ENCODE data around the gene PROM2.
"Not testable (repeated sequence)": the region's sequence is repeated elsewhere in the genome, so short reads cannot be mapped to it uniquely, and the experiment has no call there.

PROM2 gene

DNA sequence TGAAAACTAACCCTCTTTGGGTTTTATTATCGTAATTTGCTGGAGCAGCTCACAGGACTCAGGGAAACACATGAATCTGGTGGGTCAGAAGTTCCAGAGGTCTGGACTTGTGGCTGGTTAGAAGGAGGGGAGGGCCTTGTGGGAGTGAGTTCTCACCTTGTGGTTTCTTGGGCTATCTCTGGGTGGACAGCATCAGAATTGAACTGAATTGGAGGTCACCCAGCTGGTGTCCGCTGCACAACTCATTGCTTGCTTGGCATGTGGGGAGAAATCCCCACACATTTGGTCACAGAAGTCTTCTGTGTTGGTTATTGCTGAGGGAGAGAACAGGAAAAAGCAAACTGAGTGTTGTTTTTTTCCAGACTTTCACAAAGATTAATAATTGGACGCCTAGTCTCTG is 39.4 kb upstream of the PROM2 start:
- Mint-ChIP-seq H3K27me3 (ENCODE audit: low read depth) (peaks cover 3% of the 10 kb centered on the region), H3K4me3 (no peak overlapping the region), H3K9me3 (peaks cover 54% of the 10 kb centered on the region), H3K36me3 (ENCODE audit: low read depth) (peaks cover 4% of the 10 kb centered on the region), H3K4me1 (peaks cover 7% of the 10 kb centered on the region), H3K27ac (no peak overlapping the region)
- TF ChIP-seq, protein P1, sequence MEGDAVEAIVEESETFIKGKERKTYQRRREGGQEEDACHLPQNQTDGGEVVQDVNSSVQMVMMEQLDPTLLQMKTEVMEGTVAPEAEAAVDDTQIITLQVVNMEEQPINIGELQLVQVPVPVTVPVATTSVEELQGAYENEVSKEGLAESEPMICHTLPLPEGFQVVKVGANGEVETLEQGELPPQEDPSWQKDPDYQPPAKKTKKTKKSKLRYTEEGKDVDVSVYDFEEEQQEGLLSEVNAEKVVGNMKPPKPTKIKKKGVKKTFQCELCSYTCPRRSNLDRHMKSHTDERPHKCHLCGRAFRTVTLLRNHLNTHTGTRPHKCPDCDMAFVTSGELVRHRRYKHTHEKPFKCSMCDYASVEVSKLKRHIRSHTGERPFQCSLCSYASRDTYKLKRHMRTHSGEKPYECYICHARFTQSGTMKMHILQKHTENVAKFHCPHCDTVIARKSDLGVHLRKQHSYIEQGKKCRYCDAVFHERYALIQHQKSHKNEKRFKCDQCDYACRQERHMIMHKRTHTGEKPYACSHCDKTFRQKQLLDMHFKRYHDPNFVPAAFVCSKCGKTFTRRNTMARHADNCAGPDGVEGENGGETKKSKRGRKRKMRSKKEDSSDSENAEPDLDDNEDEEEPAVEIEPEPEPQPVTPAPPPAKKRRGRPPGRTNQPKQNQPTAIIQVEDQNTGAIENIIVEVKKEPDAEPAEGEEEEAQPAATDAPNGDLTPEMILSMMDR (IDR thresholded peaks at IDR 0.05; ENCODE audit: unreplicated experiment in 3 of 3), result no peak

DNA sequence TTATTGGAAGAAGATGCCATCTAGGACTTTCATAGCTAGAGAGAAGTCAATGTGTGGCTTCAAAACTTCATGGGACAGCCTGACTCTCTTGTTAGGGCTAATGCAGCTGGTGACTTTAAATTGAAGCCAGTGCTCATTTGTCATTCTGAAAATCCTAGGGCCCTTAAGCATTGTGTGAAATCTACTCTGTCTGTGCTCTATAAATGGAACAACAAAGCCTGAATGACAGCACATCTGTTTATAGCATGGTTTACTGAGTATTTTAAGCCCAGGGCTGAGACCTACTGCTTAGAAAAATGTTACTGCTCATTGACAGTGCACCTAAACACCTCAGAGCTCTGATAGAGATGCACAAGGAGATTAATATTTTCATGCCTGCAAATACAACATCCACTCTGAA is 36.1 kb upstream of the PROM2 start:
- TF ChIP-seq, protein P1 (IDR thresholded peaks at IDR 0.05; ENCODE audit: unreplicated experiment in 3 of 3), result no peak
- Mint-ChIP-seq H3K4me3 (no peak overlapping the region), H3K4me1 (peaks cover 7% of the 10 kb centered on the region), H3K27me3 (ENCODE audit: low read depth) (peaks cover 3% of the 10 kb centered on the region), H3K36me3 (ENCODE audit: low read depth) (peaks cover 19% of the 10 kb centered on the region), H3K9me3 (peaks cover 66% of the 10 kb centered on the region), H3K27ac (no peak overlapping the region)

DNA sequence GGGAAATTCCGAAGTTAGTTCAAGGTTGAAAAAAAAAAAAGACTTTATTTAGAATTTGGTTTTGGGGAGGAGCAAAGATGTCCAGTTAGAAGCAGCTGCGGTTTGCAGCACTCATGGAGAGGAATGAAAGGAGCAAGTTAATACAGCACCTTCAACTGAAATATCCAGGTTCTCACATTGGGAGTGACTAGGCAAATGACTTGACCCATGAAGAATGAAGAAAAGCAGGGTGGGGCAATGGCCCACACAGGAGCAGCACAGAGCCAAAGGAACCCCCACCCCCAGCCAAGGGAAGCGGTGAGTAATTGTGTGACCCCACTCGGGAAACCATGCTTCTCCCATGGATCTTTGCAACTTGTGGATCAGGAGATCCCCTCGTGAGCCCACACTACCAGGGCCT is 34.2 kb upstream of the PROM2 start:
- no peak overlapping the region for H3K27ac Mint-ChIP-seq
- peaks cover 7% of the 10 kb centered on the region for H3K4me1 Mint-ChIP-seq
- peaks cover 3% of the 10 kb centered on the region for H3K27me3 Mint-ChIP-seq (ENCODE audit: low read depth)
- H3K36me3 Mint-ChIP-seq (ENCODE audit: low read depth), result peaks cover 23% of the 10 kb centered on the region
- peaks cover 61% of the 10 kb centered on the region for H3K9me3 Mint-ChIP-seq
- H3K4me3 Mint-ChIP-seq, result no peak overlapping the region
- TF ChIP-seq, protein P1 (IDR thresholded peaks at IDR 0.05; ENCODE audit: unreplicated experiment in 3 of 3), result no peak

DNA sequence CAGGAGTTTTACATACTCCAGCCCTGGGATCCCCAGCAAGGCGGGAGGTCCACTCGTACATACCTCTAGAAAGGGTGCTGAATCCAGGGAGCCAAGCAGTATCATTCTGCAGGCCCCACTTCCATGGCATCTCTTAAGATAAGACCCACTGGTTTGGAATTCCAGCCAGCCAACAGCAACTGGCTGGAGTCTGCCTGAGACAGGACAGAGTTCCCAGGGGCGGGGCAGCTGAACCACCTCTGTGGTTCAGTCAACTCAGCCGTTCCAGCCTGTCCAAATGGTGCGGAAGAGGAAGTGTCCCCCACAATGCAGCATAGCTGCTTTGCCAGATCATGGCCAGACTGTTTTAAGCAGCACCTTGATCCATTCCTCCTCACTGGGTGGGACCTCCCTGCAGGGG is 33.7 kb upstream of the PROM2 start:
- peaks cover 23% of the 10 kb centered on the region for H3K36me3 Mint-ChIP-seq (ENCODE audit: low read depth)
- TF ChIP-seq, protein P1 (IDR thresholded peaks at IDR 0.05; ENCODE audit: unreplicated experiment in 3 of 3), result no peak

DNA sequence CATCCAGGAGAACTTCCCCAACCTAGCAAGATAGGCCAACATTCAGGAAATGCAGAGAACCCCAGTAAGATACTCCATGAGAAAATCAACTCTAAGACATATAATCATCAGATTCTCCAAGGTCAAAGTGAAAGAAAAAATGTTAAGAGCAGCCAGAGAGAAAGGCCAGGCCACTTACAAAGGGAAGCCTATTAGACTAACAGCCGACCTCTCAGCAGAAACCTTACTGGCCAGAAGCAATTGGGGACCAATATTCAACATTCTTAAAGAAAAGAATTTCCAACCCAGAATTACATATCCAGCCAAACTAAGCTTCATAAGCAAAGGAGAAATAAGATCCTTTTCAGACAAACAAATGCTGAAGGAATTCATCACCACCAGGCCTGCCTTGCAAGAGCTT is 32.2 kb upstream of the PROM2 start:
- Mint-ChIP-seq H3K9me3 (peaks cover 66% of the 10 kb centered on the region), H3K36me3 (ENCODE audit: low read depth) (peaks cover 23% of the 10 kb centered on the region)
- not testable (repeated sequence) for H3K27ac Mint-ChIP-seq; H3K4me1 Mint-ChIP-seq; H3K27me3 Mint-ChIP-seq (ENCODE audit: low read depth); H3K4me3 Mint-ChIP-seq

More for the DNA sequence above, 33.7 kb upstream of the PROM2 start:
- Mint-ChIP-seq H3K9me3 (peaks cover 61% of the 10 kb centered on the region), H3K4me3 (no peak overlapping the region), H3K4me1 (peaks cover 7% of the 10 kb centered on the region), H3K27me3 (ENCODE audit: low read depth) (peaks cover 3% of the 10 kb centered on the region), H3K27ac (no peak overlapping the region)

DNA sequence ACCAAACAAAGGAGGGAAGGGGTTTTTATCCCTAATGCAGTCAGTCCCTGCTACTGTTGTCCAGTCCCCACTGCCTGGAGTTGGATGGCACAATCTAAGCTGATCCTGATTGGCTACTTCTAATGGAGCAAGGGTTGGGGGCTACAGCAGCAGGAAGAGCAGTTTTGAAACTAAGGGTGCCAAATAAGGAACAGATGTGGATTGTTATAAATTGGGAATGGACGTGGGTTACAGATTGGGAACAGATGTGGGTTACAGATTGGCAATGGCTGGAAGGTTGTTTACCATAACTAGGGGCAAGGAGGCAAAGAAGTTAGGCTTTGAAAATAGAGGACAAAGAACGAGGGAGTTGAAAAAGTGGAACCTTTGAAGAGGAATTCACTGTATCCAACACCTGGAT is 16.0 kb upstream of the PROM2 start:
- H3K27me3 Mint-ChIP-seq (ENCODE audit: low read depth), result no peaks in the 10 kb centered on the region
- TF ChIP-seq, protein P1 (IDR thresholded peaks at IDR 0.05; ENCODE audit: unreplicated experiment in 3 of 3), result no peak
- H3K9me3 Mint-ChIP-seq, result peaks cover 38% of the 10 kb centered on the region
- H3K4me1 Mint-ChIP-seq, result no peaks in the 10 kb centered on the region
- no peak overlapping the region for H3K4me3 Mint-ChIP-seq
- H3K27ac Mint-ChIP-seq, result no peak overlapping the region
- H3K36me3 Mint-ChIP-seq (ENCODE audit: low read depth), result peaks cover 9% of the 10 kb centered on the region
